Omental fat pad (tissue), 4 donors: Measurements from ENCODE around the gene RAB29. TPM values are rescaled to one million over a fixed set of nuclear protein-coding genes. Genes with fewer than 3 reads are reported as not detected.
"Not testable (repeated sequence)": the region's sequence is repeated elsewhere in the genome, so short reads cannot be mapped to it uniquely, and the experiment has no call there.

Experiments
- ATAC-seq: fragments of 150-250 bp; one replicate; pipeline ENCODE4 v1.9.1; 2016; ENCODE audit warnings: mild to moderate bottlenecking, moderate library complexity; ENCODE audit not compliant: low FRiP score
- DNase-seq: peaks from one replicate; pipeline ENCODE4 v3.0.0-alpha.2; 2019; ENCODE audit warnings: low spot score
- CTCF ChIP-seq, 3 donors: fragments of 450-650 bp; IDR thresholded peaks; one replicate each; pipeline ENCODE4 v1.5.1; 2016 to 2017; ENCODE audit warnings: antibody characterized with exemption in 3 of 3, mild to moderate bottlenecking in 3 of 3, moderate library complexity in 2 of 3
- total RNA-seq, 4 donors: library from RNA; depleted of rRNA; stranded (reverse); fragments of >200 nt; gene quantifications; one replicate each; pipeline ENCODE4 v1.1.0, GENCODE V29; 2016

RAB29 gene
- total RNA-seq = 10 to 100 TPM; 14.4 to 26.9 (median 20.0) TPM

GRCh38 chr1:205775015-205775716, at the start of gene RAB29:
RAB29 (minus strand) TSS chr1:205775482; CDS start chr1:205774956, 526 bp downstream.
- DNase-seq = peak; percentile 48
- TF ChIP-seq CTCF (IDR thresholded peaks at IDR 0.05) = no peak
- ATAC-seq = peak; percentile 86

GRCh38 chr1:205824180-205824579, 48.9 kb upstream of the RAB29 start:
- TF ChIP-seq CTCF (IDR thresholded peaks at IDR 0.05) = no peak
- DNase-seq = no peak

GRCh38 chr1:205823260-205823659, 48.0 kb upstream of the RAB29 start:
- not testable (repeated sequence) for DNase-seq, ATAC-seq

More at GRCh38 chr1:205824180-205824579, 48.9 kb upstream of the RAB29 start:
- ATAC-seq = no peak

- TF ChIP-seq CTCF (IDR thresholded peaks at IDR 0.05) = no peak
- ATAC-seq (no peak), DNase-seq (no peak)
These were observed 47.1 kb upstream of the RAB29 start for GRCh38 chr1:205822397-205822796.

GRCh38 chr1:205817988-205818387, 42.7 kb upstream of the RAB29 start:
- TF ChIP-seq CTCF (IDR thresholded peaks at IDR 0.05) = no peak
- ATAC-seq (no peak), DNase-seq (no peak)

GRCh38 chr1:205817364-205817763, 42.1 kb upstream of the RAB29 start:
- DNase-seq = no peak
- no peak for ATAC-seq
- TF ChIP-seq CTCF (IDR thresholded peaks at IDR 0.05) = no peak

GRCh38 chr1:205813755-205814058, 38.4 kb upstream of the RAB29 start:
- no peak for TF ChIP-seq CTCF (IDR thresholded peaks at IDR 0.05)
- DNase-seq = no peak
- peak; percentile 80 for ATAC-seq
